CD4-positive, alpha-beta T cell treated with Interferon alpha-2 for 1 hour (primary cell): Measurements from ENCODE around the gene BCDIN3D.

Source experiments
- DNase-seq, 2 donors: peaks; one replicate each; pipeline ENCODE4 v3.0.0-alpha.2; 2020 to 2022

The BCDIN3D gene

DNA sequence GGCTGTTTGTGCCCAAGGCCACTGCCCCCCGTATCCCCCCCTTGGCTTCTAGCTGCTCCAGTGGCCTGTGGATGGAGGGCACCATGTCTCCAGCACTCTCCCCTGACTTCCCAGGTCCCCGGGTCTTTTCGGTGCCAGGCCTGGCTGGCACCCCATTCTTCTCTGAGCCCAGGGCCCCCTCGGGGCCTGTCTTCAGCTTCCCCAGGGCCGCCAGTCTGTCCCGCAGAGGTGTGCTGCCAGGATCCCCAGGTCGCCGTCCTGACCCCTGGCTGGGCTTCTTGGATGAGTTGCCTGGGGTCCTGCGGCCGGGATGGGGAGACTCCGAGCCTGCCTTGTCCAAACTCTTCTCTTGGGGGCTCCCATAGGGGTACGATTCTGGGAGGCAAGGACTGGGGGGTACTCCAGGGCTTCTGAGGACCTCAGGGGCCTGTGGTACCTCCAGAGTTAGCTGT is 47.2 kb downstream of the BCDIN3D start:
- no peak for DNase-seq

GRCh38 chr12:49794811-49795653 is 47.9 kb downstream of the BCDIN3D start:
- no peak for DNase-seq

DNA sequence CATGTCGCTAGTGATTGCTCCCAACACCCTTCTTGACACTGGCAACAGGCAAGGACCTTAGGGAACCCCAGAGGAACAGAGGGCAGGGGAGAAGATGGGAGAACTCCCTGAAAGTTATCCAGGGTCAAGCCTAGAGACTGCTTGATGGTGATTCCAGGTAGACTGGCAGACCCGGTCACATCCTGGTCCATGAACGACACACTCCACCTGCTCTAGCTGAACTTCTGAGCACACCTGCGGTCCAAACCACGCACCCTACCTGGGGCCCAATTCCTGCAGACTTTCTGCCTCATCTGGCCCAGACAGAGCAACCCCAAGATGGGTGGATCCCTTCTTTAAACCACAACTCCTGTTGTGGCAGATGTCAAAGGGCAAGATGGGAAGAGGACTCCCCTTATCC is 48.9 kb downstream of the BCDIN3D start:
- no peak for DNase-seq

DNA sequence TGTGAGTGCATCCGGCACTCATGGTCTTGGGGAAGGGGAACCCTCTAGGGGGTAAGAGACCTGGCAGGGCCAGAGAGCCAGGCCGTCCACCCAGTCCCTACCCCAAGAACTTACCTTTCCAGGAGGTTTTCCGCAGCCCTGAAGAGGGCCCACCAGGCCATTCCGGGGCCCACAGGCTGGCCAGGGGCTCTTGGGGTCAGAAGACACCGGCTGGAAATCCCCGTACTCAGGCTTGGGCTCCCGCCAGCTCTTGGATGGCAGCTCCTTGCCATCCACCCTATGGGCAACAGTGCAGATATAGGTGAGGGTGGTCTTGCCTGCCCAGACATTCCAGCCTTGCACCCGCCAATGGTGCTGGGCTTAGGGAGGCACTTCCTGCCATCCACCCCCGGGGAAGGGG is 49.3 kb downstream of the BCDIN3D start:
- no peak for DNase-seq

DNA sequence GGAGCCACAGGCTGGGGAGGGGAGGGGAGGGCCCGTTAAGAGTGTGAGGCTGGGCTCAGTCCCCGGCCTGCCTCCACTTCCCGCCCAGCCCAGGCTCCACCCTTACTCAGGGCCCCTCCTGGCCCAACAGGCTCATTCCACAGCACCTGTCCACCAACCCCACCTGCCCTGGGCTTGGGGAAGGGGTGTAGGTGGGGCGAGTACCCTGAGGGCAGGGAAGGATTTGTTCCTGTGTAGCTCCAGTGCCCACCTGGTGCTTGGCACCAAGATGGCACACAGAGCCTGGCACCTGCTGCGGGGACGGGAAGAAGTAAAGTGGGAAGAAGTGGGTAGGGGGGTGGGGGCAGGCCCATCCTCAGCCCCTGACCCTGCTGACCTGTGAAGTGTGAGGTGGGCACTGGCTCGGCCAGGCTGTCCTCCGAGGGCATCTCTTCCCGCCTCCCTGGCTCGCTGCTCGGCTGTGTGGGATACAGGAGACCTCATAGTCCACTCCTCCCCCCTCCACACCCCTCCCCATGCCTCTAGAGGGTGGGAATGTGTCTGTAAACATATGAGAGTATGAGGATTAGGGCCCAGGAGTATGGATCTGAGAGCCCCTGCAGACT is 49.8 kb downstream of the BCDIN3D start:
- DNase-seq = no peak

DNA sequence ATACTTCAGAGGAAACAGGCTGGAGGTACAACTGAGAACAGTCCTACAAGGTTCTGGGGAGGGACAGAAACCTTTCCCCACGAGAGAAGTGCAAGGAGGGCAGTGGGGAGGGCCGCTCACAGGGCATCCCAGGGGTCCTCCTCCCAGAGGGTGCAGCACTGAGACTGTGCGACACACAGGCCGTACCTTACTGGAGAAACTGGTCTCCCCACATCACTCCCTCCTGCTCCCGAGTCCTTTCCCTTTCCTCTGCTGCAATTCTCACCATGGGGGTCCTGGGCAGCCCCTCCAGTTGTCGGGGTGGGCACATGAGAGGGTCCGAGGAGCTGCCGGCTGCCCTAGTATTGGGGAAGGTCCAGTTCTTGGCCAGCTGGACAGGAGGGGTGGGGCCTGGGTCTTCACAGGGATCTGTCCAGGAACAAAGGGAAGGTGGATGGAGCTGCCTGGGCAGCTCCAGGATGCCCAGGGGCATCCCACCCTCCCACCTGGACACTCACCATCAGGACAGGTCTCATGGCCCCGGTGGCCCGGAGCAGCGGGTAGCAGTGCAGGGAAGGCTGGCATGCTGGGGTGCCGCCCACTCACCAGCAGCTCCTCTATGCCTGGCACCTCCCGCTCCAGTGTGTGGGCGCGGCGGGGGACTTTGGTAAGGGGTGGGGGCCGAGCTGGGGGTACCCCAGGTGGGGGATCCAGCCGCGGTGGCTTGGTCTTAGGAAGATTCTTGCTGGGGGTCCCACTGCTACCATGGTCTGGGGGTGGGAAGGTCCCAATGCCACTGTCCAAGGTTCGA is 50.5 kb downstream of the BCDIN3D start:
- DNase-seq = no peak

GRCh38 chr12:49791700-49792099 is 51.2 kb downstream of the BCDIN3D start:
- no peak for DNase-seq

DNA sequence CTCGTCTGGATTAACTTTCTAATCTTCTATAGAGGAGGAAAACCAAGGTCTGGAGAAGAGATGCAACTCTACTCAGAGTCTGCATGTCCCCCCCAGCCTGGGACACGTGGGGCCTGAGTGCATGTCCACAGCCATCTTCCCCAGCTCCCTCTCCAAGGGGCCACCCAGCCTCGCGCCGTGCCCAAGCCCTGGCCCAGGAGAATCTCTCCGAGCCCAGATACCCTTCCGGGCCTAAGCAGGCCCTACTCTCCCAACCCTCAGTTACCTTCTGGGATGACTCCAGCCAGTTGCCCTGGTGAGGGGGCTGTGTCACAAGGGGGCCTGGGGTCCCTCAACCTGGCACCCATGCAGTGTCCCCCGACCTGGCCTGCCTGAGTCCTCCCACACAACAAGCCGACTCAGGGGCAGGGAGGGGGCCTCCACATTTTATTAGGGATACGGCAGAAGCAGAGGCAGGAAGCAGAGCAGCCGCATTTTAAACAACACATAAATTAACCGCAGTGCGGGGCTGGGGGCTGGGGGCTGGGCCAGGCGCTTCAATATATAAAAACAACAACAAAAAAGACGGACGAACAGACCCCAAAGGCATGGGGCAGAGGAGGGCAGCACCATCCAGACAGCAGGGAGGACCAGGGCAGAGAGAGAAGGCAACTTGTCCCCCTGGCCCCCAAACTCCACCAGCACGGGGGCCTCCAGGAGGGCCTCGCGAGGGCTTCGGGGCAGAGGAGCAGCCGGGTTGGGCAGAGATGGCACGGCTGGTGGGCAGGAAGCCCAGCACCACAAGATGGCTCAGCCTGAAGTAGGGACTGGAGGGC is 52.0 kb downstream of the BCDIN3D start:
- DNase-seq = no peak

GRCh38 chr12:49789992-49790391 is 52.9 kb downstream of the BCDIN3D start:
- DNase-seq = no peak

DNA sequence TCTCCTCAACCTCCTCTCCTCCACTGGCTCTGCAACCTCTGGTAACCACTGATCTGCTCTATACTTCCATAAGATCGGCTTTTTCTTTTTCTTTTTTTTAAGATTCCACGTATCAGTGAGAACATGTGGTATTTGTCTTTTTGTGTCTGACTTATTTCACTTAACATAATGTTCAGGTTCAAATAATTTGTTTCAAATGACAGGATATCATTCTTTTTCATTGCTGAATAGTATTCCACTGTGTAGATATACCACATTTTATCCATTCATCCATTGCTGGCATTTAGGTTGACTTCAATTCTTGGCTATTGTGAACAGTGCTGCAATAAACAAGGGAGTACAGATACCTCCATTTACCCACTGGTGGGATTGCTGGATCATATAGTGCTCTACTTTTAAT is 55.2 kb downstream of the BCDIN3D start:
- no peak for DNase-seq
